GM19043 (cell line): Measurements from ENCODE around the gene C2CD5.
"Not testable (repeated sequence)": the region's sequence is repeated elsewhere in the genome, so short reads cannot be mapped to it uniquely, and the experiment has no call there.

Experiments used
- ATAC-seq: cut with Tn5 transposase; IDR thresholded peaks from one replicate; pipeline ENCODE4 v1.9.1; 2021; ENCODE audit warnings: low read depth; ENCODE audit not compliant: unreplicated experiment

C2CD5 gene

GRCh38 chr12:22536971-22537544 is 7.3 kb downstream of the C2CD5 start:
- no peak for ATAC-seq

GRCh38 chr12:22536346-22536945 is 7.9 kb downstream of the C2CD5 start:
- no peak for ATAC-seq

GRCh38 chr12:22535478-22535877 is 8.9 kb downstream of the C2CD5 start:
- no peak for ATAC-seq

GRCh38 chr12:22535038-22535437 is 9.3 kb downstream of the C2CD5 start:
- ATAC-seq: no peak

GRCh38 chr12:22533155-22533554 is 11.2 kb downstream of the C2CD5 start:
- ATAC-seq: no peak

- ATAC-seq: no peak
Observed at GRCh38 chr12:22532317-22532716, 12.0 kb downstream of the C2CD5 start.

- ATAC-seq: no peak
Observed at GRCh38 chr12:22531205-22531604, 13.1 kb downstream of the C2CD5 start.

GRCh38 chr12:22529281-22530060 is 14.9 kb downstream of the C2CD5 start:
- peak; percentile 61 for ATAC-seq

GRCh38 chr12:22527999-22528398 is 16.3 kb downstream of the C2CD5 start:
- no peak for ATAC-seq

GRCh38 chr12:22526836-22527235 is 17.5 kb downstream of the C2CD5 start:
- no peak for ATAC-seq

- ATAC-seq: no peak
Observed at GRCh38 chr12:22525426-22525825, 18.9 kb downstream of the C2CD5 start.

GRCh38 chr12:22518998-22519397 is 25.3 kb downstream of the C2CD5 start:
- no peak for ATAC-seq

- no peak for ATAC-seq
Observed at GRCh38 chr12:22518060-22518719, 26.2 kb downstream of the C2CD5 start.

GRCh38 chr12:22514875-22515274 is 29.5 kb downstream of the C2CD5 start:
- ATAC-seq: no peak

GRCh38 chr12:22505826-22506225 is 38.5 kb downstream of the C2CD5 start:
- ATAC-seq: no peak

GRCh38 chr12:22500100-22500499 is 44.2 kb downstream of the C2CD5 start:
- ATAC-seq: no peak

GRCh38 chr12:22499445-22499844 is 44.9 kb downstream of the C2CD5 start:
- ATAC-seq: no peak

- no peak for ATAC-seq
Observed at GRCh38 chr12:22494319-22494718, 50.0 kb downstream of the C2CD5 start.

GRCh38 chr12:22491034-22491433 is 53.3 kb downstream of the C2CD5 start:
- peak; percentile 66 for ATAC-seq

- ATAC-seq: no peak
Observed at GRCh38 chr12:22488478-22488877, 55.9 kb downstream of the C2CD5 start.

GRCh38 chr12:22487683-22488082 is 56.7 kb downstream of the C2CD5 start:
- not testable (repeated sequence) for ATAC-seq
